ENCODE data around the gene CDADC1. TPM values are rescaled to one million over a fixed set of nuclear protein-coding genes. Genes with fewer than 3 reads are reported as not detected.

The CDADC1 gene
- total RNA-seq, 1 donor from 2014 or later: 11.4 TPM

DNA sequence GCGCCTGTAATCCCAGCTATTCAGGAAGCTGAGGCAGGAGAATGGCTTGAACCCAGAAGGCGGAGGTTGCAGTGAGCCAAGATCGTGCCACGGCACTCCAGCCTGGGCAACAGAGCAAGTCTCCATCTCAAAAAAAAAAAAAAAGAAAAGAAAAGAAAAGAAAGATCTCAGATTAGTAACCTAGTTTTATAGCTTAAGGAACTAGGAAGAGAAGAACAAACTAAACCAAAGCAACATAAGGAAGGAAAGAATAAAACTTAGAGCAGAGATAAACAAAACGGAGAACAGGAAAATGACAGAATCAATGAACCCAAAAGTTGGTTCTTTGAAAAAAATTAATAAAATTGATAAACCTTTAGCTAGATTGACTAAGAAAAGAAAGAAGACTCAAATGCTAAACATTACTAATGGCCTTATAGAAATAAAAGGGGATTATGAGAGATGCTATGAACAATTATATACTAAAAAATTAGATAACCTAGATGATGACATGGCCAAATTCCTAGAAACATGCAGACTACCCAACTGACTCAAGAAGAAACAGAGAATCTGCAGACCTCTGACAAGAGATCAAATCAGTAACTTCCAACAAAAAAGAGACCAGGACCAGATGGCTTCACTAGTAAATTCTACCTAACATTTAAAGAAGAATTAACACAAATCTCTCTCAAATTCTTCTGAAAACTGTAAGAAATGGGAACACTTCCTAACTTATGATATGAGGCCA lies 68.2 kb downstream of the CDADC1 start:
- Histone ChIP-seq H3K27ac (replicated peaks) (no peak overlapping the region), H3K4me3 (no peak overlapping the region), H3K4me1 (peaks cover 30% of the 10 kb centered on the region), H3K27me3 (ENCODE audit: low read depth) (no peaks in the 10 kb centered on the region), H3K9me3 (replicated peaks) (no peaks in the 10 kb centered on the region), H3K36me3 (peaks cover 6% of the 10 kb centered on the region)
- intact Hi-C loops (cut with micrococcal nuclease): no loop called here
- TF ChIP-seq, protein P1, sequence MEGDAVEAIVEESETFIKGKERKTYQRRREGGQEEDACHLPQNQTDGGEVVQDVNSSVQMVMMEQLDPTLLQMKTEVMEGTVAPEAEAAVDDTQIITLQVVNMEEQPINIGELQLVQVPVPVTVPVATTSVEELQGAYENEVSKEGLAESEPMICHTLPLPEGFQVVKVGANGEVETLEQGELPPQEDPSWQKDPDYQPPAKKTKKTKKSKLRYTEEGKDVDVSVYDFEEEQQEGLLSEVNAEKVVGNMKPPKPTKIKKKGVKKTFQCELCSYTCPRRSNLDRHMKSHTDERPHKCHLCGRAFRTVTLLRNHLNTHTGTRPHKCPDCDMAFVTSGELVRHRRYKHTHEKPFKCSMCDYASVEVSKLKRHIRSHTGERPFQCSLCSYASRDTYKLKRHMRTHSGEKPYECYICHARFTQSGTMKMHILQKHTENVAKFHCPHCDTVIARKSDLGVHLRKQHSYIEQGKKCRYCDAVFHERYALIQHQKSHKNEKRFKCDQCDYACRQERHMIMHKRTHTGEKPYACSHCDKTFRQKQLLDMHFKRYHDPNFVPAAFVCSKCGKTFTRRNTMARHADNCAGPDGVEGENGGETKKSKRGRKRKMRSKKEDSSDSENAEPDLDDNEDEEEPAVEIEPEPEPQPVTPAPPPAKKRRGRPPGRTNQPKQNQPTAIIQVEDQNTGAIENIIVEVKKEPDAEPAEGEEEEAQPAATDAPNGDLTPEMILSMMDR (IDR thresholded peaks at IDR 0.05; ENCODE audit: borderline replicate concordance): no peak
- DNase-seq: no peak

DNA sequence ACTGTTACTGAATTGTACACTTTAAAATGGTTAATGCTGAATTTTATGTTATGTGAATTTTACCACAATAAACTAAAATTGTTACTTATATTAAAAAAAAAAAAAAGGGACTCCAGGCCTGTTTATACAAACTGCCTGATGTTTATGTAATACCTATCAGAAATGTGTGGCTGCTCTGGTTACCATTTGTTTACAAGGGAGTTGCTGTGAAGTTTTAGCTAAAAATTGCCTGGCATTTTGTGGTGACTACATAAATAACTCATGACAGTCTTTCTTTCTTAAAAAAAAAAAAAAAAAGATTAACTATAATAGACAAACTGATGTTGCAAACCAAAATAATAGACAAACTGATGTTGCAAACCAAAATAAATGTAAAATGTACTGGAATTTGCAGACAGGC lies 71.8 kb downstream of the CDADC1 start:
- no peak for DNase-seq
- no peak overlapping the region for H3K27ac ChIP-seq (replicated peaks)
- no peaks in the 10 kb centered on the region for H3K9me3 ChIP-seq (replicated peaks)
- no peak overlapping the region for H3K4me3 ChIP-seq
- H3K27me3 ChIP-seq (ENCODE audit: low read depth): no peaks in the 10 kb centered on the region
- H3K4me1 ChIP-seq: peaks cover 33% of the 10 kb centered on the region
- peaks cover 10% of the 10 kb centered on the region for H3K36me3 ChIP-seq
- intact Hi-C loops (cut with micrococcal nuclease): no loop called here
- TF ChIP-seq, protein P1 (IDR thresholded peaks at IDR 0.05; ENCODE audit: borderline replicate concordance): no peak

DNA sequence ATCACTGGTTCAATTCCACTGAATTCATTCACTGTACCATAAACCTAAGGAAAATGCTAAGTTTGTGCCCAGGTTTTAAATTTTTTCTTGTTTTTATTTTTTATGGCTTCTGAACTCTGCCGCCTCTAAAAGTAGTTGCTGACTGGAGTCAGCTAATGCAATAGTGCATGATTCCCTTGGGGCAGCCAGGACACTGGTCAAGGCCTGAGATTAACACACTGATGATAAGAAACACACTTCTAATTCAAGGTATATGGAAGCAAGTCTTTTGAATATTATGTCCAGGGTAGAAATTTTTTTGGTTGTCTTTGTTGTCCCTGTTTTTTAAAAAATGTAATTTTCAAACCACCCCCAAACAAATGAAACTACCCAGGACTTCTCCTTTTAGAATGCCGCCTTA lies 72.2 kb downstream of the CDADC1 start:
- intact Hi-C loops (cut with micrococcal nuclease): no loop called here
- peaks cover 32% of the 10 kb centered on the region for H3K4me1 ChIP-seq
- TF ChIP-seq, protein P1 (IDR thresholded peaks at IDR 0.05; ENCODE audit: borderline replicate concordance): no peak
- no peak for DNase-seq
- peaks cover 10% of the 10 kb centered on the region for H3K36me3 ChIP-seq
- no peak overlapping the region for H3K4me3 ChIP-seq
- H3K9me3 ChIP-seq (replicated peaks): no peaks in the 10 kb centered on the region
- H3K27me3 ChIP-seq (ENCODE audit: low read depth): no peaks in the 10 kb centered on the region
- no peak overlapping the region for H3K27ac ChIP-seq (replicated peaks)

DNA sequence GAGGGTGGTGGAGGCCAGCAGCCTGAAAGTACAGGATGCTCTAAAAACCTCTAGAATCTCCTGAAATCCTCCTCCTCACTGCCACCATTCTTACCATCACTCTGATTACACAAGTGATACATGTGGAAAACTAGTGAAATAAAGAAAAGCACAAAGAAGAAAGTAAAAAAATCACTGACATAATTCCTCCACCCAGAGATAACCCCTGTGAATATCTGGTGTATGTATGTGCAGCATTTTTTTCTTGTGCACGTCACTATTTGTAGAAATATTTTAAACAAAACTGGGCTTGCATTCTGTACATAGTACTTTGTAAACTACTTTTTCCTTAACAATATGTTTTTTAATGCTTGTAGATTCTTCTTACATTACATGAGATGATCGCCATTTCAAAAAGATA lies 73.2 kb downstream of the CDADC1 start:
- TF ChIP-seq, protein P1 (IDR thresholded peaks at IDR 0.05; ENCODE audit: borderline replicate concordance): no peak
- no peak for DNase-seq
- intact Hi-C loops (cut with micrococcal nuclease): no loop called here
- Histone ChIP-seq H3K27ac (replicated peaks) (no peak overlapping the region), H3K9me3 (replicated peaks) (no peaks in the 10 kb centered on the region), H3K27me3 (ENCODE audit: low read depth) (no peaks in the 10 kb centered on the region), H3K4me1 (peaks cover 32% of the 10 kb centered on the region), H3K4me3 (no peak overlapping the region), H3K36me3 (peaks cover 10% of the 10 kb centered on the region)

DNA sequence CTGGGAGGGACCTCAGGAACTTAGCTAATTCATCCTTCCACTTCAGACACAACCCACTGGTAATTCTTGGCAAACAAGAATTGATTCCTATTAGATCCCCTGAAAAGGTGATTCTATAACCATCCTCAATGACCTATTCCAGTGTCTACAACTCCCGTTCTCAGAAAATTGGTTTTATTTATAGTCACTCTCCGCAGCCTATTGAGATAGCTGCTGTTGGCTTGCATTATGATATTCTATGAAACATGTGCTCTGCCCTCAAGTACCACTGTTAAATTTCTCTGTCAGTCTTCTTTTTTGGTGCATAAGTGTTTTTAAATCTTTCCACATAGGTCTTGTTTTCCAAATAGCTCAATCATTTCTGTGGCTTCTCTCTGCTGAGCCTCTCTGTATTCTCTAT lies 75.0 kb downstream of the CDADC1 start:
- no peaks in the 10 kb centered on the region for H3K27me3 ChIP-seq (ENCODE audit: low read depth)
- H3K4me1 ChIP-seq: peaks cover 44% of the 10 kb centered on the region
- TF ChIP-seq, protein P1 (IDR thresholded peaks at IDR 0.05; ENCODE audit: borderline replicate concordance): no peak
- DNase-seq: no peak
- no peak overlapping the region for H3K4me3 ChIP-seq
- H3K27ac ChIP-seq (replicated peaks): peak overlapping the region; percentile 10
- H3K9me3 ChIP-seq (replicated peaks): no peaks in the 10 kb centered on the region
- intact Hi-C loops (cut with micrococcal nuclease): no loop called here
- peaks cover 4% of the 10 kb centered on the region for H3K36me3 ChIP-seq
